ENCODE data around the gene MAPK6. TPM values are rescaled to one million over a fixed set of nuclear protein-coding genes. Genes with fewer than 3 reads are reported as not detected.

The MAPK6 gene
- total and polyA plus RNA-seq, 2 of the 8 experiments (the other 6 are each of a cell fraction or from before 2014, with no cell fraction given): 22.6 to 108 TPM

DNA sequence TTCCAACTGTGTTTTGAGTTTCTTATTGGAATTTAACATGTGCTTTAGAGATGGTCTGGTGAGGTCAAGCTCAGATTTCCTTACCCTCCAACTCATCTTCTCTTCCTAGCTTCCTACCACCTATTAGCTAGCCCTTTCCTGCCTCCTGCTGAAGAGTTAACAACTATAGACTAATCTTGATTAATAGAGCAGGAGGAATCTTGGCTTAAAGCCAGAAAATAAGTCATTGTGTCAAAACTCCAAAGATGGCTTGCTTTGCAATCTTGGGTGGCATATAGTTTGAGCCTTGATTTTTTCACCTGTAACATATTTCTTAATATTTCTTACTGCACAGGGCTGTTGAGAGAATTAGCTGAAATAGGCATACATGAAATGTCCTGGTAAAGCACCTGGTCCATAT, 66.3 kb downstream of the MAPK6 start:
- H3K79me2 ChIP-seq (ENCODE audit: control insufficient read depth in 1 of 2, insufficient read depth in 2 of 2, low read length in 2 of 2): no peaks in the 10 kb centered on the region
- peaks cover 0 to 4% (median 1%) of the 10 kb centered on the region in 4 experiments; a peak in 3 of 7 replicates for H3K4me1 ChIP-seq (replicated peaks in 1 of 4; ENCODE audit: control insufficient read depth in 3 of 4, insufficient read depth in 4 of 4, low read length in 3 of 4)
- no peak overlapping the region for H2BK15ac ChIP-seq (ENCODE audit: low read length)
- H3K56ac ChIP-seq (replicated peaks; ENCODE audit: insufficient read length, low read depth, low read length): no peak overlapping the region
- no peaks in the 10 kb centered on the region for H3K27me3 ChIP-seq (replicated peaks in 1 of 4; ENCODE audit: control insufficient read depth in 3 of 4, extremely low read depth in 1 of 4, insufficient read depth in 3 of 4, low read length in 3 of 4)
- H2BK5ac ChIP-seq (ENCODE audit: low read depth, low read length): no peak overlapping the region
- ChIA-PET CTCF (ENCODE audit: partially characterized antibody) (no interaction called here), POLR2A (ENCODE audit: partially characterized antibody) (no interaction called here)
- H3K27ac ChIP-seq (ENCODE audit: low read depth, low read length): no peak overlapping the region
- TF ChIP-seq SP2 (IDR thresholded peaks at IDR 0.05; ENCODE audit: low read length) (no peak), SP4 (IDR thresholded peaks at IDR 0.05; ENCODE audit: low read length) (no peak), RBBP5 (IDR thresholded peaks at IDR 0.05; ENCODE audit: borderline replicate concordance, low read depth, low read length) (no peak), POLR2AphosphoS5 (IDR thresholded peaks at IDR 0.05; ENCODE audit: low read depth, low read length) (no peak), CBX8 (IDR thresholded peaks at IDR 0.05; ENCODE audit: borderline replicate concordance, low read depth, low read length) (no peak), RAD21 (IDR thresholded peaks at IDR 0.05 in 1 of 2, conservative IDR thresholded peaks at IDR 0.05 in 1 of 2; ENCODE audit: low read depth in 2 of 2, low read length in 2 of 2) (no peak), SIX5 (IDR thresholded peaks at IDR 0.05; ENCODE audit: low read depth, low read length) (no peak), RNF2 (IDR thresholded peaks at IDR 0.05; ENCODE audit: borderline replicate concordance, low read depth, low read length, missing control alignments, poor library complexity, severe bottlenecking) (no peak), GTF2F1 (IDR thresholded peaks at IDR 0.05; ENCODE audit: borderline replicate concordance, low read depth, low read length) (no peak), TBP (IDR thresholded peaks at IDR 0.05; ENCODE audit: low read depth, low read length) (no peak), KDM1A (IDR thresholded peaks at IDR 0.05; ENCODE audit: borderline replicate concordance, low read length) (no peak), NRF1 (IDR thresholded peaks at IDR 0.05; ENCODE audit: low read depth, low read length) (no peak), RFX5 (IDR thresholded peaks at IDR 0.05; ENCODE audit: borderline replicate concordance, low read depth, low read length) (no peak), SAP30 (IDR thresholded peaks at IDR 0.05; ENCODE audit: insufficient read depth, insufficient replicate concordance, low read length) (no peak)
- H2BK20ac ChIP-seq (ENCODE audit: low read length): no peak overlapping the region
- H3K9ac ChIP-seq (replicated peaks in 1 of 4; ENCODE audit: extremely low read depth in 1 of 4, low read depth in 3 of 4, low read length in 3 of 4): no peak overlapping the region
- no peaks in the 10 kb centered on the region for H3K23me2 ChIP-seq (ENCODE audit: low read depth, low read length)
- no peak overlapping the region for H3K14ac ChIP-seq (ENCODE audit: insufficient read length)
- no peaks in the 10 kb centered on the region for H3K9me3 ChIP-seq (ENCODE audit: insufficient read depth in 2 of 2, low read depth in 1 of 2, low read length in 1 of 2)
- H3K4me2 ChIP-seq (ENCODE audit: insufficient read depth in 1 of 2, low read depth in 2 of 2, low read length in 2 of 2): no peak overlapping the region
- FAIRE-seq (no peak), DNase-seq (ENCODE audit: low read depth in 1 of 2, low spot score in 2 of 2) (no peak)
- H4K8ac ChIP-seq (ENCODE audit: extremely low read depth, insufficient read depth, low read length): no peak overlapping the region
- H4K5ac ChIP-seq (ENCODE audit: insufficient read length, low read depth, low read length): no peak overlapping the region
- no peaks in the 10 kb centered on the region for H3K36me3 ChIP-seq (ENCODE audit: control insufficient read depth in 2 of 4, insufficient read depth in 4 of 4, low read length in 3 of 4)
- H3K4me3 ChIP-seq (ENCODE audit: extremely low read depth in 1 of 4, insufficient read depth in 2 of 4, low read depth in 3 of 4, low read length in 4 of 4): no peak overlapping the region
- no peak overlapping the region for H2AK5ac ChIP-seq (ENCODE audit: low read depth, low read length)
- H2BK120ac ChIP-seq (replicated peaks; ENCODE audit: low read depth, low read length): no peak overlapping the region
- H3K4ac ChIP-seq (replicated peaks; ENCODE audit: insufficient read length, low read depth, low read length): no peak overlapping the region
- H2AFZ ChIP-seq (ENCODE audit: low read length): no peak overlapping the region
- no peak overlapping the region for H4K91ac ChIP-seq (replicated peaks; ENCODE audit: insufficient read length, low read length)
- H3K79me1 ChIP-seq (ENCODE audit: low read depth, low read length): no peaks in the 10 kb centered on the region
- H4K20me1 ChIP-seq (replicated peaks in 1 of 2; ENCODE audit: control insufficient read depth in 1 of 2, insufficient read depth in 2 of 2, low read length in 2 of 2): no peaks in the 10 kb centered on the region
- no peak overlapping the region for H3K18ac ChIP-seq (ENCODE audit: extremely low read depth, low read length)
- H3K23ac ChIP-seq (ENCODE audit: insufficient read length): no peak overlapping the region
- H2BK12ac ChIP-seq (ENCODE audit: low read depth, low read length): no peak overlapping the region

Measured in H1 (cell line).